H4 (cell line): ENCODE results near the gene IFI44L. TPM values are rescaled to one million over a fixed set of nuclear protein-coding genes. Genes with fewer than 3 reads are reported as not detected.

Experiments used
- DNase-seq: peaks from one replicate; pipeline ENCODE4 v3.0.0-alpha.2; 2015; ENCODE audit warnings: low spot score
- total RNA-seq: library from RNA; depleted of rRNA; stranded (reverse); fragments of >200 nt; shearing (Covaris generic); gene quantifications from 2 replicates; pipeline ENCODE4 v1.2.3, GENCODE V29; 2014; rRNA removed

The IFI44L gene
- 58.5 and 79.9 TPM in 2 replicates for total RNA-seq

GRCh38 chr1:78619803-78620579 lies at the start of gene IFI44L:
Gene IFI44L (plus strand): TSS chr1:78620448. CDS start chr1:78627916, 7,468 bp downstream.
- DNase-seq: peak; percentile 57

GRCh38 chr1:78570539-78570938 lies 49.7 kb upstream of the IFI44L start:
- no peak for DNase-seq

- no peak for DNase-seq
Observed at GRCh38 chr1:78577257-78578100, 42.8 kb upstream of the IFI44L start.

GRCh38 chr1:78586572-78586971 lies 33.7 kb upstream of the IFI44L start:
- DNase-seq: no peak

- no peak for DNase-seq
Observed at GRCh38 chr1:78587211-78587610, 33.0 kb upstream of the IFI44L start.

GRCh38 chr1:78591971-78592370 lies 28.3 kb upstream of the IFI44L start:
- no peak for DNase-seq

GRCh38 chr1:78599294-78599693 lies 21.0 kb upstream of the IFI44L start:
- DNase-seq: no peak

- no peak for DNase-seq
Observed at GRCh38 chr1:78601068-78601467, 19.2 kb upstream of the IFI44L start.

- DNase-seq: no peak
Observed at GRCh38 chr1:78603206-78603605, 17.0 kb upstream of the IFI44L start.

GRCh38 chr1:78604643-78605042 lies 15.6 kb upstream of the IFI44L start:
- no peak for DNase-seq

- no peak for DNase-seq
Observed at GRCh38 chr1:78606274-78606673, 14.0 kb upstream of the IFI44L start.

- no peak for DNase-seq
Observed at GRCh38 chr1:78607334-78607927, 12.8 kb upstream of the IFI44L start.

GRCh38 chr1:78607944-78608343 lies 12.3 kb upstream of the IFI44L start:
- DNase-seq: no peak

- peak; percentile 85 for DNase-seq
Observed at GRCh38 chr1:78617615-78618026, 2.6 kb upstream of the IFI44L start.

- DNase-seq: no peak
Observed at GRCh38 chr1:78619032-78619431, 1.2 kb upstream of the IFI44L start.

GRCh38 chr1:78619446-78619802 lies 824 bp upstream of the IFI44L start:
- peak; percentile 6 for DNase-seq

GRCh38 chr1:78620666-78621065 lies 418 bp downstream of the IFI44L start:
- DNase-seq: no peak

- no peak for DNase-seq
Observed at GRCh38 chr1:78622548-78622947, 2.3 kb downstream of the IFI44L start.

- no peak for DNase-seq
Observed at GRCh38 chr1:78624035-78624434, 3.8 kb downstream of the IFI44L start.

GRCh38 chr1:78627321-78627720 lies 7.1 kb downstream of the IFI44L start:
- DNase-seq: no peak

- DNase-seq: no peak
Observed at GRCh38 chr1:78630600-78630999, 10.4 kb downstream of the IFI44L start.

GRCh38 chr1:78633209-78633608 lies 13.0 kb downstream of the IFI44L start:
- DNase-seq: no peak

- no peak for DNase-seq
Observed at GRCh38 chr1:78640462-78640861, 20.2 kb downstream of the IFI44L start.
